ENCODE data around the gene ATP2A3.

GRCh38 chr17:3904501-3904900 lies 59.7 kb downstream of the ATP2A3 start:
- TF ChIP-seq, protein P1, sequence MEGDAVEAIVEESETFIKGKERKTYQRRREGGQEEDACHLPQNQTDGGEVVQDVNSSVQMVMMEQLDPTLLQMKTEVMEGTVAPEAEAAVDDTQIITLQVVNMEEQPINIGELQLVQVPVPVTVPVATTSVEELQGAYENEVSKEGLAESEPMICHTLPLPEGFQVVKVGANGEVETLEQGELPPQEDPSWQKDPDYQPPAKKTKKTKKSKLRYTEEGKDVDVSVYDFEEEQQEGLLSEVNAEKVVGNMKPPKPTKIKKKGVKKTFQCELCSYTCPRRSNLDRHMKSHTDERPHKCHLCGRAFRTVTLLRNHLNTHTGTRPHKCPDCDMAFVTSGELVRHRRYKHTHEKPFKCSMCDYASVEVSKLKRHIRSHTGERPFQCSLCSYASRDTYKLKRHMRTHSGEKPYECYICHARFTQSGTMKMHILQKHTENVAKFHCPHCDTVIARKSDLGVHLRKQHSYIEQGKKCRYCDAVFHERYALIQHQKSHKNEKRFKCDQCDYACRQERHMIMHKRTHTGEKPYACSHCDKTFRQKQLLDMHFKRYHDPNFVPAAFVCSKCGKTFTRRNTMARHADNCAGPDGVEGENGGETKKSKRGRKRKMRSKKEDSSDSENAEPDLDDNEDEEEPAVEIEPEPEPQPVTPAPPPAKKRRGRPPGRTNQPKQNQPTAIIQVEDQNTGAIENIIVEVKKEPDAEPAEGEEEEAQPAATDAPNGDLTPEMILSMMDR (conservative IDR thresholded peaks at IDR 0.05; ENCODE audit: low read length): no peak
- TF ChIP-seq EZH2phosphoT487 (IDR thresholded peaks at IDR 0.05; ENCODE audit: borderline replicate concordance): no peak
